HL-60 (cell line): ENCODE measurements around the gene SLC9A3.

Experiments
- DNase-seq, 2 experiments: peaks; one replicate each; pipeline ENCODE4 v3.0.0-alpha.2; 2010 to 2020; ENCODE audit warnings: low read depth in 1 of 2, low spot score in 1 of 2
- H3K27ac ChIP-seq: fragments of 250-450 bp; sonication (Bioruptor Pico); replicated peaks from 2 replicates; pipeline ENCODE4 v1.5.1; 2020; ENCODE audit warnings: mild to moderate bottlenecking, moderate library complexity
- H3K27me3 ChIP-seq: fragments of 250-450 bp; sonication (Bioruptor Pico); 2 replicates; pipeline ENCODE4 v1.5.1; 2021; ENCODE audit warnings: mild to moderate bottlenecking, moderate library complexity; ENCODE audit not compliant: insufficient read depth, poor library complexity, severe bottlenecking
- H3K4me3 ChIP-seq: replicated peaks from 2 replicates; pipeline ENCODE4 v1.5.1; 2011; ENCODE audit warnings: mild to moderate bottlenecking, control low read depth, low read length; ENCODE audit not compliant: insufficient read depth
- GABPA ChIP-seq: IDR thresholded peaks from 2 replicates; pipeline ENCODE4 v1.6.1; 2012; ENCODE audit warnings: low read depth
- POLR2AphosphoS5 ChIP-seq: IDR thresholded peaks from 2 replicates; pipeline ENCODE4 v1.6.1; 2012; ENCODE audit warnings: low read depth
- SPI1 ChIP-seq: IDR thresholded peaks from 2 replicates; pipeline ENCODE4 v1.6.1; 2012; ENCODE audit warnings: low read depth, mild to moderate bottlenecking, borderline replicate concordance
- TF ChIP-seq, protein P1 (sequence below): IDR thresholded peaks from 2 replicates; pipeline ENCODE4 v1.6.1; 2012; ENCODE audit warnings: low read depth; ENCODE audit not compliant: insufficient replicate concordance
- TF ChIP-seq, protein P2 (sequence below): IDR thresholded peaks from one replicate; pipeline ENCODE4 v1.5.1; 2011; ENCODE audit warnings: low read length, control low read depth, inconsistent platforms; ENCODE audit not compliant: insufficient read depth

Gene SLC9A3

DNA sequence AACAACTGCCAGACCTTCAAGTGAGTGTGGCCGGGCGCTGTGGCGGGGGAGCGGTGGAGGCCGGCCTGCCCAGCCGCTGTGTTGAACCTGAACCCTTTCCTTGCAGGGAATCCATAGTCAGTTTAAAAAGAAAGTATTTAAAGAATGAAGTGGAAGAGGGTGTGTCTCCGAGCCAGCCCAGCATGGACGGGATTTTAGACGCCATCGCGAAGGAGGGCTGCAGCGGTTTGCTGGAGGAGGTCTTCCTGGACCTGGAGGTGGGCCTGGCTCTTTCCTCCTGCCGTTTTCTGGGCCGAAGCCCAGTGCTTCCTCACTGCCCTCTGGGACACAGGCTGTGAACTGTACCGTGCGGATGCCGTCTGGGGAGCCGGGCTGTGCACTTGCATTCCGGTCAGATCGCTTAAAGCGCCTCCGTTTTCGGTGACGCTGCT lies 62.2 kb downstream of the SLC9A3 start:
- Histone ChIP-seq H3K27ac (no peak overlapping the region), H3K27me3 (no peaks in the 10 kb centered on the region), H3K4me3 (no peak overlapping the region)
- TF ChIP-seq POLR2AphosphoS5: no peak
- TF ChIP-seq SPI1: no peak
- TF ChIP-seq, protein P1, sequence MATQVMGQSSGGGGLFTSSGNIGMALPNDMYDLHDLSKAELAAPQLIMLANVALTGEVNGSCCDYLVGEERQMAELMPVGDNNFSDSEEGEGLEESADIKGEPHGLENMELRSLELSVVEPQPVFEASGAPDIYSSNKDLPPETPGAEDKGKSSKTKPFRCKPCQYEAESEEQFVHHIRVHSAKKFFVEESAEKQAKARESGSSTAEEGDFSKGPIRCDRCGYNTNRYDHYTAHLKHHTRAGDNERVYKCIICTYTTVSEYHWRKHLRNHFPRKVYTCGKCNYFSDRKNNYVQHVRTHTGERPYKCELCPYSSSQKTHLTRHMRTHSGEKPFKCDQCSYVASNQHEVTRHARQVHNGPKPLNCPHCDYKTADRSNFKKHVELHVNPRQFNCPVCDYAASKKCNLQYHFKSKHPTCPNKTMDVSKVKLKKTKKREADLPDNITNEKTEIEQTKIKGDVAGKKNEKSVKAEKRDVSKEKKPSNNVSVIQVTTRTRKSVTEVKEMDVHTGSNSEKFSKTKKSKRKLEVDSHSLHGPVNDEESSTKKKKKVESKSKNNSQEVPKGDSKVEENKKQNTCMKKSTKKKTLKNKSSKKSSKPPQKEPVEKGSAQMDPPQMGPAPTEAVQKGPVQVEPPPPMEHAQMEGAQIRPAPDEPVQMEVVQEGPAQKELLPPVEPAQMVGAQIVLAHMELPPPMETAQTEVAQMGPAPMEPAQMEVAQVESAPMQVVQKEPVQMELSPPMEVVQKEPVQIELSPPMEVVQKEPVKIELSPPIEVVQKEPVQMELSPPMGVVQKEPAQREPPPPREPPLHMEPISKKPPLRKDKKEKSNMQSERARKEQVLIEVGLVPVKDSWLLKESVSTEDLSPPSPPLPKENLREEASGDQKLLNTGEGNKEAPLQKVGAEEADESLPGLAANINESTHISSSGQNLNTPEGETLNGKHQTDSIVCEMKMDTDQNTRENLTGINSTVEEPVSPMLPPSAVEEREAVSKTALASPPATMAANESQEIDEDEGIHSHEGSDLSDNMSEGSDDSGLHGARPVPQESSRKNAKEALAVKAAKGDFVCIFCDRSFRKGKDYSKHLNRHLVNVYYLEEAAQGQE: no peak
- no peak for TF ChIP-seq GABPA
- no peak for DNase-seq

DNA sequence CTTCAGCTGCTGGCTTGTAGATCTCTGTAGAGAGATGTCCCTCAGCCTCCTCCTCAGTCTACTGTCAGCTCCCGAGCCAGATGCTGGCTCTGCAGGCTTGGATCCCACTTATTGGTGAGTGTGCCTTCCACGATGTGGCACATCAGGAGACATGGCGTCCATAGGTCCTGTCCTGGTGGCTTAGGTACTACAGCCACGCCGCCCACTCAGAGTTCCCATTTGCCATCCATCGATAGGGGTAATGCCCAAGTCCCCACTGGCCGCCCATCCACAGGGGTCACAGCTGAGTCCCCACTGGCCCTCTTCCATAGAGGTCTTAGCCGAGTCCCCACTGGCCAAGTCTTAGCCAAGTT lies 64.0 kb downstream of the SLC9A3 start:
- TF ChIP-seq SPI1: no peak
- no peak for TF ChIP-seq POLR2AphosphoS5
- TF ChIP-seq GABPA: no peak
- TF ChIP-seq, protein P2, sequence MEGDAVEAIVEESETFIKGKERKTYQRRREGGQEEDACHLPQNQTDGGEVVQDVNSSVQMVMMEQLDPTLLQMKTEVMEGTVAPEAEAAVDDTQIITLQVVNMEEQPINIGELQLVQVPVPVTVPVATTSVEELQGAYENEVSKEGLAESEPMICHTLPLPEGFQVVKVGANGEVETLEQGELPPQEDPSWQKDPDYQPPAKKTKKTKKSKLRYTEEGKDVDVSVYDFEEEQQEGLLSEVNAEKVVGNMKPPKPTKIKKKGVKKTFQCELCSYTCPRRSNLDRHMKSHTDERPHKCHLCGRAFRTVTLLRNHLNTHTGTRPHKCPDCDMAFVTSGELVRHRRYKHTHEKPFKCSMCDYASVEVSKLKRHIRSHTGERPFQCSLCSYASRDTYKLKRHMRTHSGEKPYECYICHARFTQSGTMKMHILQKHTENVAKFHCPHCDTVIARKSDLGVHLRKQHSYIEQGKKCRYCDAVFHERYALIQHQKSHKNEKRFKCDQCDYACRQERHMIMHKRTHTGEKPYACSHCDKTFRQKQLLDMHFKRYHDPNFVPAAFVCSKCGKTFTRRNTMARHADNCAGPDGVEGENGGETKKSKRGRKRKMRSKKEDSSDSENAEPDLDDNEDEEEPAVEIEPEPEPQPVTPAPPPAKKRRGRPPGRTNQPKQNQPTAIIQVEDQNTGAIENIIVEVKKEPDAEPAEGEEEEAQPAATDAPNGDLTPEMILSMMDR: no peak
- TF ChIP-seq, protein P1: no peak
- no peak for DNase-seq
- H3K27me3 ChIP-seq: no peaks in the 10 kb centered on the region
- H3K4me3 ChIP-seq: no peak overlapping the region
- H3K27ac ChIP-seq: no peak overlapping the region

GRCh38 chr5:459562-460272 lies 64.5 kb downstream of the SLC9A3 start:
- Histone ChIP-seq H3K27ac (no peak overlapping the region), H3K27me3 (no peaks in the 10 kb centered on the region), H3K4me3 (no peak overlapping the region)
- no peak for DNase-seq
- TF ChIP-seq, protein P1: no peak
- TF ChIP-seq, protein P2: no peak
- TF ChIP-seq GABPA (no peak), SPI1 (no peak), POLR2AphosphoS5 (no peak)
